ENCODE measurements around the gene FOXRED1.
"Not testable (repeated sequence)": the region's sequence is repeated elsewhere in the genome, so short reads cannot be mapped to it uniquely, and the experiment has no call there.

The FOXRED1 gene

GRCh38 chr11:126246636-126247035 is 22.3 kb upstream of the FOXRED1 start:
- WGBS, 2 experiments (ENCODE audit: insufficient coverage in 2 of 2), result 83 to 100% methylated on average over 1 of the region's 2 CpGs
- Histone ChIP-seq H3K9me3 (ENCODE audit: control insufficient read depth, low read length) (no peaks in the 10 kb centered on the region), H3K4me1 (ENCODE audit: control insufficient read depth, insufficient read depth, low read length, poor library complexity, severe bottlenecking) (no peaks in the 10 kb centered on the region), H3K27ac (ENCODE audit: low read depth, low read length, severe bottlenecking) (peak overlapping the region; percentile 43), H3K36me3 (ENCODE audit: control insufficient read depth, insufficient read depth, low read length) (peaks cover 56% of the 10 kb centered on the region), H3K4me3 (ENCODE audit: extremely low read depth, insufficient read depth, low read length, poor library complexity, severe bottlenecking) (no peak overlapping the region)

GRCh38 chr11:126253265-126253664 is 15.7 kb upstream of the FOXRED1 start:
- no peak overlapping the region for H3K27ac ChIP-seq (ENCODE audit: low read depth, low read length, severe bottlenecking)
- H3K36me3 ChIP-seq (ENCODE audit: control insufficient read depth, insufficient read depth, low read length), result peaks cover 64% of the 10 kb centered on the region
- no peaks in the 10 kb centered on the region for H3K9me3 ChIP-seq (ENCODE audit: control insufficient read depth, low read length)
- H3K4me1 ChIP-seq (ENCODE audit: control insufficient read depth, insufficient read depth, low read length, poor library complexity, severe bottlenecking), result no peaks in the 10 kb centered on the region
- H3K4me3 ChIP-seq (ENCODE audit: extremely low read depth, insufficient read depth, low read length, poor library complexity, severe bottlenecking), result no peak overlapping the region
- 100% methylated on average over 2 of the region's 4 CpGs; no CpG with 5 or more reads in 1 of the 2 experiments for WGBS, 2 experiments (ENCODE audit: insufficient coverage in 2 of 2)

- Histone ChIP-seq H3K27ac (ENCODE audit: low read depth, low read length, severe bottlenecking) (no peak overlapping the region), H3K4me1 (ENCODE audit: control insufficient read depth, insufficient read depth, low read length, poor library complexity, severe bottlenecking) (no peaks in the 10 kb centered on the region), H3K36me3 (ENCODE audit: control insufficient read depth, insufficient read depth, low read length) (peaks cover 65% of the 10 kb centered on the region), H3K4me3 (ENCODE audit: extremely low read depth, insufficient read depth, low read length, poor library complexity, severe bottlenecking) (no peak overlapping the region), H3K9me3 (ENCODE audit: control insufficient read depth, low read length) (no peaks in the 10 kb centered on the region)
- no CpG with 5 or more reads among the region's 1 CpG for WGBS, 2 experiments (ENCODE audit: insufficient coverage in 2 of 2)
Observed at GRCh38 chr11:126254819-126255218, 14.1 kb upstream of the FOXRED1 start.

GRCh38 chr11:126255507-126255906 is 13.4 kb upstream of the FOXRED1 start:
- H3K9me3 ChIP-seq (ENCODE audit: control insufficient read depth, low read length); H3K4me1 ChIP-seq (ENCODE audit: control insufficient read depth, insufficient read depth, low read length, poor library complexity, severe bottlenecking); H3K4me3 ChIP-seq (ENCODE audit: extremely low read depth, insufficient read depth, low read length, poor library complexity, severe bottlenecking); H3K27ac ChIP-seq (ENCODE audit: low read depth, low read length, severe bottlenecking): not testable (repeated sequence)
- 94% methylated on average over 3 of the region's 5 CpGs for WGBS, 2 experiments (ENCODE audit: insufficient coverage in 2 of 2)
- peaks cover 64% of the 10 kb centered on the region for H3K36me3 ChIP-seq (ENCODE audit: control insufficient read depth, insufficient read depth, low read length)

- Histone ChIP-seq H3K36me3 (ENCODE audit: control insufficient read depth, insufficient read depth, low read length) (peaks cover 63% of the 10 kb centered on the region), H3K27ac (ENCODE audit: low read depth, low read length, severe bottlenecking) (no peak overlapping the region), H3K9me3 (ENCODE audit: control insufficient read depth, low read length) (no peaks in the 10 kb centered on the region), H3K4me1 (ENCODE audit: control insufficient read depth, insufficient read depth, low read length, poor library complexity, severe bottlenecking) (no peaks in the 10 kb centered on the region), H3K4me3 (ENCODE audit: extremely low read depth, insufficient read depth, low read length, poor library complexity, severe bottlenecking) (no peak overlapping the region)
- 86 to 94% methylated on average over 2 of the region's 4 CpGs for WGBS, 2 experiments (ENCODE audit: insufficient coverage in 2 of 2)
Observed at GRCh38 chr11:126256216-126256615, 12.7 kb upstream of the FOXRED1 start.

GRCh38 chr11:126257144-126257543 is 11.8 kb upstream of the FOXRED1 start:
- H3K36me3 ChIP-seq (ENCODE audit: control insufficient read depth, insufficient read depth, low read length), result peaks cover 65% of the 10 kb centered on the region
- no peaks in the 10 kb centered on the region for H3K9me3 ChIP-seq (ENCODE audit: control insufficient read depth, low read length)
- H3K4me3 ChIP-seq (ENCODE audit: extremely low read depth, insufficient read depth, low read length, poor library complexity, severe bottlenecking), result no peak overlapping the region
- no peak overlapping the region for H3K27ac ChIP-seq (ENCODE audit: low read depth, low read length, severe bottlenecking)
- no peaks in the 10 kb centered on the region for H3K4me1 ChIP-seq (ENCODE audit: control insufficient read depth, insufficient read depth, low read length, poor library complexity, severe bottlenecking)
- no CpG with 5 or more reads among the region's 2 CpGs for WGBS, 2 experiments (ENCODE audit: insufficient coverage in 2 of 2)

GRCh38 chr11:126257764-126258163 is 11.2 kb upstream of the FOXRED1 start:
- peaks cover 66% of the 10 kb centered on the region for H3K36me3 ChIP-seq (ENCODE audit: control insufficient read depth, insufficient read depth, low read length)
- H3K9me3 ChIP-seq (ENCODE audit: control insufficient read depth, low read length), result no peaks in the 10 kb centered on the region
- H3K4me1 ChIP-seq (ENCODE audit: control insufficient read depth, insufficient read depth, low read length, poor library complexity, severe bottlenecking), result no peaks in the 10 kb centered on the region
- WGBS, 2 experiments (ENCODE audit: insufficient coverage in 2 of 2), result 100% methylated on average over 1 of the region's 2 CpGs; no CpG with 5 or more reads in 1 of the 2 experiments
- H3K27ac ChIP-seq (ENCODE audit: low read depth, low read length, severe bottlenecking), result no peak overlapping the region
- no peak overlapping the region for H3K4me3 ChIP-seq (ENCODE audit: extremely low read depth, insufficient read depth, low read length, poor library complexity, severe bottlenecking)

- 100% methylated on average over 4 to 5 of the region's 6 CpGs for WGBS, 2 experiments (ENCODE audit: insufficient coverage in 2 of 2)
- H3K4me1 ChIP-seq (ENCODE audit: control insufficient read depth, insufficient read depth, low read length, poor library complexity, severe bottlenecking), result peaks cover 1% of the 10 kb centered on the region
- H3K4me3 ChIP-seq (ENCODE audit: extremely low read depth, insufficient read depth, low read length, poor library complexity, severe bottlenecking), result no peak overlapping the region
- no peaks in the 10 kb centered on the region for H3K9me3 ChIP-seq (ENCODE audit: control insufficient read depth, low read length)
- H3K36me3 ChIP-seq (ENCODE audit: control insufficient read depth, insufficient read depth, low read length), result peaks cover 76% of the 10 kb centered on the region
- no peak overlapping the region for H3K27ac ChIP-seq (ENCODE audit: low read depth, low read length, severe bottlenecking)
Observed at GRCh38 chr11:126262216-126262615, 6.7 kb upstream of the FOXRED1 start.

GRCh38 chr11:126263489-126263888 is 5.5 kb upstream of the FOXRED1 start:
- Histone ChIP-seq H3K9me3 (ENCODE audit: control insufficient read depth, low read length) (no peaks in the 10 kb centered on the region), H3K36me3 (ENCODE audit: control insufficient read depth, insufficient read depth, low read length) (peaks cover 71% of the 10 kb centered on the region), H3K27ac (ENCODE audit: low read depth, low read length, severe bottlenecking) (no peak overlapping the region), H3K4me1 (ENCODE audit: control insufficient read depth, insufficient read depth, low read length, poor library complexity, severe bottlenecking) (peaks cover 7% of the 10 kb centered on the region), H3K4me3 (ENCODE audit: extremely low read depth, insufficient read depth, low read length, poor library complexity, severe bottlenecking) (no peak overlapping the region)
- 94 to 95% methylated on average over 3 to 5 of the region's 6 CpGs for WGBS, 2 experiments (ENCODE audit: insufficient coverage in 2 of 2)

- Histone ChIP-seq H3K4me1 (ENCODE audit: control insufficient read depth, insufficient read depth, low read length, poor library complexity, severe bottlenecking) (peaks cover 7% of the 10 kb centered on the region), H3K36me3 (ENCODE audit: control insufficient read depth, insufficient read depth, low read length) (peaks cover 68% of the 10 kb centered on the region), H3K4me3 (ENCODE audit: extremely low read depth, insufficient read depth, low read length, poor library complexity, severe bottlenecking) (no peak overlapping the region), H3K9me3 (ENCODE audit: control insufficient read depth, low read length) (no peaks in the 10 kb centered on the region), H3K27ac (ENCODE audit: low read depth, low read length, severe bottlenecking) (no peak overlapping the region)
- 91 to 96% methylated on average over 7 to 8 of the region's 8 CpGs for WGBS, 2 experiments (ENCODE audit: insufficient coverage in 2 of 2)
Observed at GRCh38 chr11:126265811-126266210, 3.1 kb upstream of the FOXRED1 start.

- 90 to 95% methylated on average over 4 to 5 of the region's 6 CpGs for WGBS, 2 experiments (ENCODE audit: insufficient coverage in 2 of 2)
- H3K4me3 ChIP-seq (ENCODE audit: extremely low read depth, insufficient read depth, low read length, poor library complexity, severe bottlenecking), result peak overlapping the region; percentile 93
- H3K4me1 ChIP-seq (ENCODE audit: control insufficient read depth, insufficient read depth, low read length, poor library complexity, severe bottlenecking), result peaks cover 7% of the 10 kb centered on the region
- H3K27ac ChIP-seq (ENCODE audit: low read depth, low read length, severe bottlenecking), result peak overlapping the region; percentile 8
- H3K9me3 ChIP-seq (ENCODE audit: control insufficient read depth, low read length), result no peaks in the 10 kb centered on the region
- H3K36me3 ChIP-seq (ENCODE audit: control insufficient read depth, insufficient read depth, low read length), result peaks cover 55% of the 10 kb centered on the region
Observed at GRCh38 chr11:126267650-126268049, 1.3 kb upstream of the FOXRED1 start.
